HFFc6 (cell line): ENCODE measurements around the gene MMS19. TPM values are rescaled to one million over a fixed set of nuclear protein-coding genes. Genes with fewer than 3 reads are reported as not detected.

Experiments used
- DNase-seq: peaks from one replicate; pipeline ENCODE4 v3.0.0-alpha.2; 2018
- H3K27ac Mint-ChIP-seq: 2 replicates; pipeline ENCODE4 v1.8.0; 2020; ENCODE audit warnings: mild to moderate bottlenecking, mixed read lengths
- H3K27me3 Mint-ChIP-seq: 2 replicates; pipeline ENCODE4 v1.8.0; 2021; ENCODE audit warnings: mild to moderate bottlenecking, moderate library complexity, mixed read lengths; ENCODE audit not compliant: insufficient read depth
- H3K36me3 Mint-ChIP-seq: 2 replicates; pipeline ENCODE4 v1.8.0; 2021; ENCODE audit warnings: low read depth, mixed read lengths
- H3K4me1 Mint-ChIP-seq: 2 replicates; pipeline ENCODE4 v1.8.0; 2020; ENCODE audit warnings: low read depth, mixed read lengths
- H3K4me3 Mint-ChIP-seq: 2 replicates; pipeline ENCODE4 v1.8.0; 2020; ENCODE audit warnings: mild to moderate bottlenecking, moderate library complexity, mixed read lengths
- H3K9me3 Mint-ChIP-seq: 2 replicates; pipeline ENCODE4 v1.8.0; 2020; ENCODE audit warnings: mild to moderate bottlenecking, mixed read lengths
- total RNA-seq, 6 experiments: library from RNA; stranded (reverse); fragmentation: NEBNext Ultra II Directional; extraction: Animal tissue kit (Norgen Biotek cat#: 25700); gene quantifications; 2 replicates in 1 of 6; 3 replicates in 5 of 6; pipeline ENCODE4 v1.2.3, GENCODE V29; 2021
- TF ChIP-seq, protein P1 (sequence below): fragments of 200-600 bp; sonication (generic); IDR thresholded peaks from 2 replicates; pipeline ENCODE4 v1.5.0; 2021; ENCODE audit warnings: antibody characterized with exemption, mild to moderate bottlenecking

The MMS19 gene
- total RNA-seq, 6 experiments from 2014 or later: 53.8 to 61.2 (median 56.3) TPM

DNA sequence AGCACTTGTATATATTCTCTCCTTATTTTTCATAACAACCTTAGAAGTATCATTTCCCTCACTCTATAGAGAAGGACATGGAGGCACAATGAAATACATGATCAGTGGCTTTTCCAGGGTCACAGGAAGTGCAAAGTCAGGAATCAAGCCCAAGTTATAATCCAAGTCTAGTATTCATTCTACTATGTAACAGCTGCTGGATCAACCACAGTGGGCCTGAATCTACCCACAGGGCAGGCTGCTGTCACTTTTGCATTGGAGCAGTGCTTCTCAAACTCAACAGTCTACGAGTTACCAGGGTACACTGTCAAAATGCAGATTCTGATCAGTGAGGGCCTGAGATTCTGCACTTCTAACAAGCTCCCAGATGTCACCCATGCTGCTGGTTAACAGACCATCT is 34.0 kb downstream of the MMS19 start:
- Mint-ChIP-seq H3K4me3 (no peak overlapping the region), H3K9me3 (no peaks in the 10 kb centered on the region), H3K36me3 (peaks cover 41% of the 10 kb centered on the region), H3K27ac (peak overlapping the region; percentile 75), H3K27me3 (no peaks in the 10 kb centered on the region; the same call in 1 of the 2 replicates), H3K4me1 (peaks cover 24% of the 10 kb centered on the region)
- TF ChIP-seq, protein P1, sequence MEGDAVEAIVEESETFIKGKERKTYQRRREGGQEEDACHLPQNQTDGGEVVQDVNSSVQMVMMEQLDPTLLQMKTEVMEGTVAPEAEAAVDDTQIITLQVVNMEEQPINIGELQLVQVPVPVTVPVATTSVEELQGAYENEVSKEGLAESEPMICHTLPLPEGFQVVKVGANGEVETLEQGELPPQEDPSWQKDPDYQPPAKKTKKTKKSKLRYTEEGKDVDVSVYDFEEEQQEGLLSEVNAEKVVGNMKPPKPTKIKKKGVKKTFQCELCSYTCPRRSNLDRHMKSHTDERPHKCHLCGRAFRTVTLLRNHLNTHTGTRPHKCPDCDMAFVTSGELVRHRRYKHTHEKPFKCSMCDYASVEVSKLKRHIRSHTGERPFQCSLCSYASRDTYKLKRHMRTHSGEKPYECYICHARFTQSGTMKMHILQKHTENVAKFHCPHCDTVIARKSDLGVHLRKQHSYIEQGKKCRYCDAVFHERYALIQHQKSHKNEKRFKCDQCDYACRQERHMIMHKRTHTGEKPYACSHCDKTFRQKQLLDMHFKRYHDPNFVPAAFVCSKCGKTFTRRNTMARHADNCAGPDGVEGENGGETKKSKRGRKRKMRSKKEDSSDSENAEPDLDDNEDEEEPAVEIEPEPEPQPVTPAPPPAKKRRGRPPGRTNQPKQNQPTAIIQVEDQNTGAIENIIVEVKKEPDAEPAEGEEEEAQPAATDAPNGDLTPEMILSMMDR: no peak
- no peak for DNase-seq

DNA sequence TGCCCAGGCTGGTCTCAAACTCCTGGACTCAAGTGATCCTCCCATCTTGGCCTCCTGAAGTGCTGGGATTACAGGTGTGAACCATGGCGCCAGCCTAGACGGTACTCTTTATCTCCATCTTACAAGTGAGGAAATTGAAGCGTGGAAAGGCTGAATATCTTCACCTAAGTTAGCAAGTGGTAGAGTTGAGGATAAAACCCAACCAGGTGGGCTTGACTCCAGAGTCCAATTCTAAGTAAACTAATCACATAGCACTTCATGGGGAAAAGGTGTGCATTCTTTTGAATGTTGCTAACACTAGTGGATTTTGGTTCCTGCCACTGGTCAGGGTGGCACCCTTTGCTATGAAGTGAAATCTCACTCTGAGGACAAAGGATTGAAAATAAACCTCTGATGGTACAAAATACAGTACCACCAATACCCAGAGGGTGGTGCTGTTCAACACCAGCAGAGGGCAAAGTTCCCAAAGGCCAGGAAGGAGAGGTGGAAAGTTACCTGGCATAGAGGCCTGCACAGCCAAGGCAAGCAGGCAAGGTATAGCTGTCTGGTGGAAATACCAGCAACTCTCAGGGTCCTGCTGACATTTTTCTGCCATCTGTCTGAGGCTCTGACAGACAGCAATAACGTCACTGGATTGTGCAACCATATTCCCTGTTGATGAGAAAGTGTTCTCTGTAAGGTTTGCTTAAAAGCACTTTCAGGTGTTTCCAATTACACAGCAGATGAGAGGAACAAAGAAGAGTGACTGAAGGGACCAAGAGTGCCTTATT is 34.7 kb downstream of the MMS19 start:
- no peaks in the 10 kb centered on the region for H3K9me3 Mint-ChIP-seq
- peak; percentile 50 for DNase-seq
- no peaks in the 10 kb centered on the region; the same call in 1 of the 2 replicates for H3K27me3 Mint-ChIP-seq
- H3K4me3 Mint-ChIP-seq: no peak overlapping the region
- peak overlapping the region; percentile 75 for H3K27ac Mint-ChIP-seq
- H3K4me1 Mint-ChIP-seq: peaks cover 24% of the 10 kb centered on the region
- H3K36me3 Mint-ChIP-seq: peaks cover 47% of the 10 kb centered on the region
- TF ChIP-seq, protein P1: peak; percentile 95

DNA sequence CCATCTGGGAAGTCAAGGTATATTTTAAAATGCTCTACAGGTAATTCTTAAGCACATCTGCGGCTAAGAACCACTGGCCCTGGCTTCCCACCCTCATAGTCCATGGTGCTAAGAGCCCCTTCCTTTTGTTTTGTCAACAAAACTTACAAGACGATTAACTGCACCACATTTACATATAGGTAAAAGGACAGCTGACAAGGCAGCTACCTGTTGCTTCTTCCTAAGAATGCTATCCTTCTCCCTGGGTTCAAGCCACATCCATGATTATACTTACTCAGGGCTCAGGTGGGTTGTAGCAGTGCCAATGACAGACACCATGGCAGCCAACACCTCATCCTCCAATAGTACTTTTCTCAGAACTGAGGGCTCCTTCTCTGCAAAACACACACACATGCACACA is 35.9 kb downstream of the MMS19 start:
- Mint-ChIP-seq H3K27ac (0 out of 2 replicates have a peak overlapping the region, but pooled peaks have one; percentile 23), H3K36me3 (peaks cover 54% of the 10 kb centered on the region), H3K27me3 (no peaks in the 10 kb centered on the region; the same call in 1 of the 2 replicates), H3K9me3 (no peaks in the 10 kb centered on the region), H3K4me3 (no peak overlapping the region), H3K4me1 (peaks cover 21% of the 10 kb centered on the region)
- TF ChIP-seq, protein P1: no peak
- DNase-seq: no peak

DNA sequence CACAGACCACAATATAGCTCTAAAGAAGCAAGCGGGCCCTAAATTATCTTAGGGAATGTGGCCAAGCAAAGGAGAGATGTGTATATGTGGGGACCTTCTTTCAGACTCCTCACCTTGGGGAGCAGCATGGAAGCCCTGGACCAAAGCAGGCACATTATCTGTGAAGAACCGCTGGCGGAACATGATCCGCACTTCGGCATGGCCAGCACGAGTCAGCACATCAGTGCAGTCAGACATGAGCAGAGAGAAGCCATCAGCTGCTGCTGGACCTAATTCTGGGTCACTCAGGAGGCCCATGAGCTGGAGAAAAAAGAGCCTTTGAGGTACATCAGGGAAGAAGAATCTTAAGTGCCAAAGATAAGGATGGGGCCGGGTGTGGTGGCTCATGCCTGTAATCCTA is 38.3 kb downstream of the MMS19 start:
- TF ChIP-seq, protein P1: no peak
- peaks cover 45% of the 10 kb centered on the region for H3K36me3 Mint-ChIP-seq
- H3K27ac Mint-ChIP-seq: peak overlapping the region; percentile 15; the same call in 1 of the 2 replicates
- H3K9me3 Mint-ChIP-seq: no peaks in the 10 kb centered on the region
- DNase-seq: no peak
- H3K4me1 Mint-ChIP-seq: peaks cover 12% of the 10 kb centered on the region
- H3K4me3 Mint-ChIP-seq: no peak overlapping the region
- no peaks in the 10 kb centered on the region; the same call in 1 of the 2 replicates for H3K27me3 Mint-ChIP-seq

DNA sequence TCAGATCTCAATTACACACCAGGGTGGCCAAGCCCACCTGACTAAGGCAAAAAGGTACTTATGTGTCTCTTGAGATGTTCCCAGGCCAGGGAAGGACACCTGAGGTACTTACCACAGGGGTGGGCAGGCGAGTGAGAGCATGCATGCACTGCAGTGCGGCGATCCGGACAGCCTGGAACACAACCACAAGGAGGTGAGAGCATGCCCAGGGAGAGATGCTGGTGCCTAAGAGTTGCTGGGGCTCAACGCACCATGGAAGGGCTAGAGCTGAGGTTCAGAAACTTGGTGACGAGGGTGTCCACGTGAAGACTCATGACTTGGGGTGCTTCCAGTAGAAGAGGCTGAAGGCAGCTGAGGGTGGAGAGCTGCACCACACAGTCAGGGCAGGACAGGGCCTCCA is 39.1 kb downstream of the MMS19 start:
- no peak overlapping the region; the same call in 1 of the 2 replicates for H3K27ac Mint-ChIP-seq
- H3K4me3 Mint-ChIP-seq: no peak overlapping the region; the same call in 1 of the 2 replicates
- no peaks in the 10 kb centered on the region for H3K9me3 Mint-ChIP-seq
- H3K4me1 Mint-ChIP-seq: peaks cover 17% of the 10 kb centered on the region
- H3K36me3 Mint-ChIP-seq: peaks cover 46% of the 10 kb centered on the region
- H3K27me3 Mint-ChIP-seq: peaks cover 3% of the 10 kb centered on the region; the same call in 1 of the 2 replicates
- TF ChIP-seq, protein P1: no peak
- no peak for DNase-seq
